Left ventricle myocardium inferior (tissue), 1 donor: ENCODE measurements around the gene CMPK1. TPM values are rescaled to one million over a fixed set of nuclear protein-coding genes. Genes with fewer than 3 reads are reported as not detected.
A peak's percentile ranks its signal among the peaks of the same experiment; 100 is the strongest.

Experiments
- DNase-seq: peaks from one replicate; pipeline ENCODE4 v3.0.0-alpha.2; 2020
- H3K27ac ChIP-seq: fragments of 200-600 bp; replicated peaks from 2 replicates; pipeline ENCODE4 v1.8.0; 2021
- H3K27me3 ChIP-seq: fragments of 200-600 bp; 2 replicates; pipeline ENCODE4 v1.8.0; 2021; ENCODE audit warnings: low read depth
- H3K36me3 ChIP-seq: fragments of 200-600 bp; 2 replicates; pipeline ENCODE4 v1.8.0; 2021
- H3K4me1 ChIP-seq: fragments of 200-600 bp; 2 replicates; pipeline ENCODE4 v1.8.0; 2021
- H3K4me3 ChIP-seq: fragments of 200-600 bp; 2 replicates; pipeline ENCODE4 v1.8.0; 2021; ENCODE audit warnings: mild to moderate bottlenecking, moderate library complexity
- H3K9me3 ChIP-seq: fragments of 200-600 bp; replicated peaks from 2 replicates; pipeline ENCODE4 v1.8.0; 2021
- intact Hi-C: fragments of 100-400 bp; cut with micrococcal nuclease; formaldehyde crosslinking; loops from one replicate; pipeline ENCODE4 v1.11.0; 2022
- total RNA-seq: library from RNA; stranded (reverse); fragmentation: NEBNext Ultra II Directional; extraction: Animal tissue kit (Norgen Biotek cat#: 25700); gene quantifications from one replicate; pipeline ENCODE4 v1.2.1, GENCODE V29; 2021
- TF ChIP-seq, protein P1 (sequence below): fragments of 200-600 bp; IDR thresholded peaks from 2 replicates; pipeline ENCODE4 v1.8.0; 2021; ENCODE audit warnings: antibody characterized with exemption, mild to moderate bottlenecking, borderline replicate concordance
- donor health status: DM: no; HTN: yes; CAD: no; lungs with severe emphysema.

The CMPK1 gene
- total RNA-seq, 1 donor from 2014 or later = 78.2 TPM

DNA sequence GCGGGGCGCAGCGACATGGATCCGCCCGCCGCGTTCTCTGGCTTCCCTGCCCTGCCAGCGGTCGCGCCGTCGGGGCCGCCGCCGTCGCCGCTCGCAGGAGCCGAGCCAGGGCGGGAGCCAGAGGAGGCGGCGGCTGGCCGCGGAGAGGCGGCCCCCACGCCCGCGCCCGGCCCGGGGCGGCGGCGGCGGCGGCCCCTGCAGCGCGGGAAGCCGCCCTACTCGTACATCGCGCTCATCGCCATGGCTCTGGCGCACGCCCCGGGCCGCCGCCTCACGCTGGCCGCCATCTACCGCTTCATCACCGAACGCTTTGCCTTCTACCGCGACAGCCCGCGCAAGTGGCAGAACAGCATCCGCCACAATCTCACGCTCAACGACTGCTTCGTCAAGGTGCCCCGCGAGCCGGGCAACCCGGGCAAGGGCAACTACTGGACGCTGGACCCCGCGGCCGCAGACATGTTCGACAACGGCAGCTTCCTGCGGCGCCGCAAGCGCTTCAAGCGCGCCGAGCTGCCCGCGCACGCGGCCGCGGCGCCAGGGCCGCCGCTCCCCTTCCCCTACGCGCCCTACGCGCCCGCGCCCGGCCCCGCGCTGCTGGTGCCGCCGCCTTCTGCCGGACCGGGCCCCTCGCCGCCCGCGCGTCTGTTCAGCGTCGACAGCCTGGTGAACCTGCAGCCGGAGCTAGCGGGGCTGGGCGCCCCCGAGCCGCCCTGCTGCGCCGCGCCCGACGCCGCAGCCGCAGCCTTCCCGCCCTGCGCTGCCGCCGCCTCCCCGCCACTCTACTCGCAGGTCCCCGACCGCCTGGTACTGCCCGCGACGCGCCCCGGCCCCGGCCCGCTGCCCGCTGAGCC, 83.0 kb downstream of the CMPK1 start:
- Histone ChIP-seq H3K9me3 (no peaks in the 10 kb centered on the region), H3K27me3 (peaks cover 100% of the 10 kb centered on the region), H3K4me3 (peak overlapping the region; percentile 44), H3K4me1 (no peaks in the 10 kb centered on the region), H3K27ac (no peak overlapping the region), H3K36me3 (no peaks in the 10 kb centered on the region)
- TF ChIP-seq, protein P1, sequence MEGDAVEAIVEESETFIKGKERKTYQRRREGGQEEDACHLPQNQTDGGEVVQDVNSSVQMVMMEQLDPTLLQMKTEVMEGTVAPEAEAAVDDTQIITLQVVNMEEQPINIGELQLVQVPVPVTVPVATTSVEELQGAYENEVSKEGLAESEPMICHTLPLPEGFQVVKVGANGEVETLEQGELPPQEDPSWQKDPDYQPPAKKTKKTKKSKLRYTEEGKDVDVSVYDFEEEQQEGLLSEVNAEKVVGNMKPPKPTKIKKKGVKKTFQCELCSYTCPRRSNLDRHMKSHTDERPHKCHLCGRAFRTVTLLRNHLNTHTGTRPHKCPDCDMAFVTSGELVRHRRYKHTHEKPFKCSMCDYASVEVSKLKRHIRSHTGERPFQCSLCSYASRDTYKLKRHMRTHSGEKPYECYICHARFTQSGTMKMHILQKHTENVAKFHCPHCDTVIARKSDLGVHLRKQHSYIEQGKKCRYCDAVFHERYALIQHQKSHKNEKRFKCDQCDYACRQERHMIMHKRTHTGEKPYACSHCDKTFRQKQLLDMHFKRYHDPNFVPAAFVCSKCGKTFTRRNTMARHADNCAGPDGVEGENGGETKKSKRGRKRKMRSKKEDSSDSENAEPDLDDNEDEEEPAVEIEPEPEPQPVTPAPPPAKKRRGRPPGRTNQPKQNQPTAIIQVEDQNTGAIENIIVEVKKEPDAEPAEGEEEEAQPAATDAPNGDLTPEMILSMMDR = no peak
- DNase-seq = no peak
- intact Hi-C loops = no loop called here

DNA sequence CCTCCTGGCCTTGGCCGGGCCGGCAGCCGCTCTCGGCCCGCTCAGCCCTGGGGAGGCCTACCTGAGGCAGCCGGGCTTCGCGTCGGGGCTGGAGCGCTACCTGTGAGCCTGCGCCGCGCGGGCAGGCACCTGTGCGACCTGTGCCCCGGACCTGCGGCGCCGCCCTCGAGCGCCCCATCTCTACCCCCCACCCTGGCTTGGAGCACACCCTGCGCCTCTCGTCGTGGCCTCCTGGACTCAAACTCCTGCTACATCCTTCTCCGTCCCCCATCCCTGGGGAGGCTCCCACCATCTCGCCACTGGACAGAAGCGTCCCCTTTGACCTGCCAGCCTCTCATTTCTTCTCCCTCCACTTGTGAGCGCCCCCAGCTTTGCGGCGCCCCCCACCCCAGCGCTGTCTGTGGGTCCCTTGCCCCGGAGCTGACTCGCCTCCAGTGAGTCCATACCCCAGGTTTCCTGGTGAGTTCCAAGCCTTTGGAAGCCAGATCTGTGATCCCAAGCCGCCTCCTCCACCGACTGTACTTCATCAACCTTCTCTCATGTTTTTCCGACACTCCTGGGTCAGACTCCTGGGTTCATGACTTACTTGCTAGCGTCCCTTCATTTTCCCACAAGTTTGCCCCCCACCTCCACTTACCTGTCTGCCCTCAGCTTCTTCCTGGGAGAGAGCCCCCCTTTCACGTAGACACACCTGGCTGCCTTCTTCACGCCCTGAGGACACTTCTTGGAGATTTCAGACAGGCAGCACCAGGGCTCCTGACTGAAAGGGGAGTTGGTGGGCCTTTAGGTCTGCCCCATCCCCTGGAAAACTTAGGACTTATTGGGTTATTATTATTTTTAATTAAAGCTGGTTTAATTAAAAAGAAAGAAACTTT, 83.8 kb downstream of the CMPK1 start:
- H3K4me3 ChIP-seq = peak overlapping the region; percentile 44
- H3K27me3 ChIP-seq = peaks cover 100% of the 10 kb centered on the region
- DNase-seq = no peak
- intact Hi-C loops = no loop called here
- no peak overlapping the region for H3K27ac ChIP-seq
- no peaks in the 10 kb centered on the region for H3K36me3 ChIP-seq
- no peaks in the 10 kb centered on the region for H3K4me1 ChIP-seq
- TF ChIP-seq, protein P1 = no peak
- no peaks in the 10 kb centered on the region for H3K9me3 ChIP-seq

DNA sequence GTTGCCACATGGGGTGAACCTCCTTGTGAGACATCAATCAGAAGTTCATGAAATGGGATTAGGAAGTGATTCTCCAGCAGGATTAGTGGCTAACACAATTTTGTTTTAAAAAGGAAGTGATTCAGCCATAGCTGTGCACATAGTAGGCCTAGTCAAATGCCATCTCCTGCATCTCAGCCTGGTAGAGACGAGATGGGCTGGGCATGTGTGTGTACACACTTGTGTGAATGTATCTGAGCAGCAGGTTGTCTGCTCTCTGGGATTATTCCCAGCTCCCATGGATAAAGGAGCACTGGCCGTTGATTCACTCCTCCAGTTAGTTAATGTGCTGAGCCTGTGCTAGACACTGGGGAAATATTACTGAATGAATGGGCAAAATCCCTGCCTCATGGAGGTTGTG, 84.5 kb downstream of the CMPK1 start:
- Histone ChIP-seq H3K4me3 (no peak overlapping the region), H3K9me3 (no peaks in the 10 kb centered on the region), H3K4me1 (no peaks in the 10 kb centered on the region), H3K27me3 (peaks cover 100% of the 10 kb centered on the region), H3K27ac (no peak overlapping the region), H3K36me3 (no peaks in the 10 kb centered on the region)
- TF ChIP-seq, protein P1 = no peak
- intact Hi-C loops = no loop called here
- DNase-seq = no peak

DNA sequence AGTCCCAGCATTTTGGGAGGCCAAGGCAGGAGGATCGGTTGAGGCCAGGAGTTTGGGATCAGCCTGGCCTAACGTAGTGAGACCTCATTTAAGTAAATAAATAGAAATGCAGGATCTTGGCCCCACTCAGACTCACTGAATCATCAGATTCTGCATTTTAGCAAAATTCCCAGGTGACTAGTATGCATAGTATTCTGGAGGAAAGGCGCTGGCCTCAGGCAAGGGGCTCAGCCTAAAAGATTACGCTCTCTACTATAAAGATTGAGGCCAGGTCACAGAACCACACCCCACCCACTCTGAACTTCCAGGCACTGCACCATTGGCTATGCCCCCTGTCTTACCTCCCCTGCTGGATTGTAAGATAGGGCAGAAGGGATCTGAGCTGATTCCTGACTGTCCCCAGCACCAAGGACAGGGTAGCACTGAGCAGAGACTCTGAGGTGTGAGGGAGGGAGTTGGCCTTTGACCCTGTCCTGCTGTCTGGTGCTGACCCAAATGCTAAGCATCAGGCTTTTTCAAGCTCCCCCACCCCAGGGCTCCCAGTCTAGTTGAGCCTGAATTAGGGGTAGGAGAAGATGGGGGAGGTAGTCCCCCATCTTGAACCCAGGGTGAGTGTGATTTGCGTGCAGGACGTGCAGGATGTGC, 85.2 kb downstream of the CMPK1 start:
- no peaks in the 10 kb centered on the region for H3K9me3 ChIP-seq
- no peaks in the 10 kb centered on the region for H3K36me3 ChIP-seq
- TF ChIP-seq, protein P1 = no peak
- intact Hi-C loops = no loop called here
- H3K4me1 ChIP-seq = no peaks in the 10 kb centered on the region
- H3K27me3 ChIP-seq = peaks cover 100% of the 10 kb centered on the region
- H3K4me3 ChIP-seq = no peak overlapping the region
- no peak for DNase-seq
- H3K27ac ChIP-seq = no peak overlapping the region

DNA sequence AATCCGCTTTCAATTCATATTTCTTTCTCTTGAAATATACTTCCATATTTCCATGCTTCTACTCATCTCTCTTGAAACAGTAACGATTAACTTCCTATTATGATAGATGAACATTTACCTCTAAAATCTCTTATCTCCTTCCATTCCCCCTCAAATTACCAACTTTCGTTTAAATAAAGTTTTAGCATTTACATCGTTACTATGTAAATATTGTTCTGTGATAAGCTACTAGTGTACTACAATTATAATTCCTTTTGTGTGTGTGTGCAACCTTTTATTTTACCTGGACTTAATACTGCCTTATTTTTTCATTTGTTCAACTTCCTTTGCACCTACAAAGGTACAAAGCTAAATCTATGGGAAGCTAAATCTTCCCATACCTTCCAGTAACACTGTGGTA, 87.0 kb downstream of the CMPK1 start:
- Histone ChIP-seq H3K4me3 (no peak overlapping the region), H3K36me3 (no peaks in the 10 kb centered on the region), H3K9me3 (no peaks in the 10 kb centered on the region), H3K27ac (no peak overlapping the region), H3K27me3 (peaks cover 100% of the 10 kb centered on the region), H3K4me1 (no peaks in the 10 kb centered on the region)
- intact Hi-C loops = no loop called here
- DNase-seq = no peak
- TF ChIP-seq, protein P1 = no peak
